Melanocyte of skin (primary cell): ENCODE data around the gene ABCF2. TPM values are rescaled to one million over a fixed set of nuclear protein-coding genes. Genes with fewer than 3 reads are reported as not detected.

ENCODE experiments used
- total RNA-seq, 2 donors: library from RNA; depleted of rRNA; stranded (reverse); fragments of >200 nt; gene quantifications; 2 replicates each; pipeline ENCODE4 v1.2.3, GENCODE V29; 2012

The ABCF2 gene
- total RNA-seq = 10 to 100 TPM; 54.0 to 78.6 TPM

GRCh38 chr7:151226875-151227782 lies at the start of gene ABCF2:
TSS of gene ABCF2 (minus strand) at chr7:151227205. CDS start at chr7:151226458, 747 bp downstream.

GRCh38 chr7:151248346-151249033 lies 21.5 kb upstream of the ABCF2 start, which contains the start of gene SMARCD3:
TSS of gene SMARCD3 (minus strand) at chr7:151248694. CDS start at chr7:151248562, 132 bp downstream.

GRCh38 chr7:151232091-151232916 lies 5.3 kb upstream of the ABCF2 start, which contains the start of gene CHPF2:
TSS of gene CHPF2 (plus strand) at chr7:151232483. CDS start at chr7:151234012, 1,529 bp downstream.

GRCh38 chr7:151210087-151210854 lies 16.7 kb downstream of the ABCF2 start, which contains the start of gene H2BK1:
TSS of gene H2BK1 (minus strand) at chr7:151210488. CDS start at chr7:151210318, 170 bp downstream.

GRCh38 chr7:151186640-151187408 lies 40.2 kb downstream of the ABCF2 start, which contains the start of gene ASB10:
TSS of gene ASB10 (minus strand) at chr7:151187250. CDS start at chr7:151187130, 120 bp downstream.

GRCh38 chr7:151167197-151167961 lies 59.6 kb downstream of the ABCF2 start, which contains the start of gene GBX1:
TSS of gene GBX1 (minus strand) at chr7:151167694. CDS start at chr7:151167548, 146 bp downstream.

Other genes starting within 250 kb of the ABCF2 start
- gene KCNH2, start 248.9 kb downstream of the ABCF2 start, total RNA-seq = not detected
- gene NOS3, start 236.2 kb downstream of the ABCF2 start, total RNA-seq = 1 to 10 TPM in 1 of 2 donors, under 1 TPM in 1; 0.69 to 7.0 TPM
- under 1 TPM in 1 of 2 donors, not detected in 1; under 0.01 TPM for gene ATG9B, start 202.7 kb downstream of the ABCF2 start, total RNA-seq
- gene ABCB8, start 198.8 kb downstream of the ABCF2 start, total RNA-seq = 10 to 100 TPM; 36.6 to 44.4 TPM
- gene ASIC3, start 178.7 kb downstream of the ABCF2 start, total RNA-seq = 1 to 10 TPM in 1 of 2 donors, under 1 TPM in 1; 0.33 to 1.0 TPM
- 10 to 100 TPM; 28.2 to 31.6 TPM for gene CDK5, start 169.3 kb downstream of the ABCF2 start, total RNA-seq
- 100 to 1,000 TPM in 1 of 2 donors, 10 to 100 TPM in 1; 85.3 to 111 TPM for gene SLC4A2, start 167.6 kb downstream of the ABCF2 start, total RNA-seq
- gene FASTK, start 146.4 kb downstream of the ABCF2 start, total RNA-seq = 10 to 100 TPM; 74.3 to 86.0 TPM
- 10 to 100 TPM; 15.1 to 20.6 TPM for gene TMUB1, start 143.7 kb downstream of the ABCF2 start, total RNA-seq
- gene AGAP3, start 140.7 kb downstream of the ABCF2 start, total RNA-seq = 100 to 1,000 TPM in 1 of 2 donors, 10 to 100 TPM in 1; 66.1 to 100 TPM
- gene GBX1, start 59.5 kb downstream of the ABCF2 start, total RNA-seq = not detected
- not detected for gene ASB10, start 40.0 kb downstream of the ABCF2 start, total RNA-seq
- not detected for gene H2BK1, start 16.7 kb downstream of the ABCF2 start, total RNA-seq
- 10 to 100 TPM; 32.6 to 37.9 TPM for gene CHPF2, start 5.3 kb upstream of the ABCF2 start, total RNA-seq
- 10 to 100 TPM in 1 of 2 donors, 1 to 10 TPM in 1; 9.0 to 13.1 TPM for gene SMARCD3, start 21.5 kb upstream of the ABCF2 start, total RNA-seq
- 10 to 100 TPM; 32.7 to 34.0 TPM for gene NUB1, start 114.6 kb upstream of the ABCF2 start, total RNA-seq
- under 1 TPM in 1 of 2 donors, not detected in 1; 0.69 TPM for gene WDR86, start 182.8 kb upstream of the ABCF2 start, total RNA-seq
- gene CRYGN, start 212.9 kb upstream of the ABCF2 start, total RNA-seq = not detected